MM.1S (cell line): Measurements from ENCODE around the gene ANGEL2.

Experiments
- CTCF ChIP-seq: fragments of 300-600 bp; sonication (generic); IDR thresholded peaks from 2 replicates; pipeline ENCODE4 v1.5.1; 2016; ENCODE audit warnings: antibody characterized with exemption, low read length, mixed read lengths
- EZH2phosphoT487 ChIP-seq: fragments of 300-600 bp; sonication (generic); IDR thresholded peaks from 2 replicates; pipeline ENCODE4 v1.6.1; 2018; ENCODE audit warnings: antibody characterized with exemption, low read length

- no peak for TF ChIP-seq CTCF
- TF ChIP-seq EZH2phosphoT487: no peak
Measured at GRCh38 chr1:212990276-212990675, 25.4 kb downstream of the ANGEL2 start.
